C4-2B (cell line): ENCODE data around the gene METTL18.

Experiments
- H3K27ac ChIP-seq: fragments of 450-650 bp; 2 replicates; pipeline ENCODE4 v1.5.1; 2017
- CTCF ChIP-seq: fragments of 450-650 bp; conservative IDR thresholded peaks from 2 replicates; pipeline ENCODE4 v1.5.1; 2017; ENCODE audit warnings: mild to moderate bottlenecking
- ZFX ChIP-seq: fragments of 450-650 bp; IDR thresholded peaks from 2 replicates; pipeline ENCODE4 v1.6.1; 2017

The METTL18 gene

GRCh38 chr1:169785267-169785666 lies 9.4 kb downstream of the METTL18 start:
- TF ChIP-seq CTCF (no peak), ZFX (no peak)
- no peak overlapping the region for H3K27ac ChIP-seq

DNA sequence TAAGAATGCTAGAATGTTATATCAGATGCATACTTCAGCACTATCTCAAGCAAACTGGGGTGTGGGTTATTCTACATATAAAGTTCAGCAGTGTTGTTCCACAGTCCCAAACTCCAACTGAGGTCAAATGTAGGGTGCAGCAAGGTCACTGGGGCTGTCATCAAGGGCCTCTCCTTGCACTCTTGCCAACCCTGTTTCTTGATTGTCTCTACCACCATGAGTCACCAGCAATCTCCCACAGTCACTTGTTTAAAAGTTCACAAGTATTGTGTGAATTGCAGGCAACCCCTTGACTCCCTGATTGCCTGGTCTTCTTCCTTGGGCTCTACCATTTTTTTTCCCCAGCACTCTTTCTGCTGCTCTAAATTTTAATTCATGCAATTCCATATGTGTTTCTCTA lies 10.6 kb downstream of the METTL18 start:
- TF ChIP-seq CTCF (no peak), ZFX (no peak)

DNA sequence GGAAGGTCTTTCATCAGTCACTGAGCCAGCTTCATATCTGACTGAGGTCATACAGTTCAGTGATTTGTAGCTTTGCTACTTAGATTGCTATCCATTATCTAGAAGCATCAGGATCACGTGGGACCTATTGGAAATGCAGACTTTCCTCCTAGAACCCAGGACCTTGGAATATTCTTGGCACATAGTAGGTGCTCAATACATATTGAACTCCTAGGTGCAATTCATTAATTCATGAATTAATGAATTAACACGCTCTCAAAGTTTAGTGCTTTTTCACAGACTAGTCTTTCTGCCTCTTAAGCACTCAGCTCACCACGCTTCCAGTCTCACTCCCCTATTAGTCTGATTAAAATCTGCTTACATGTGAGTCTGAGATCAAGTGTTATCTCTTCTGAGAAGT lies 12.1 kb downstream of the METTL18 start:
- no peak overlapping the region for H3K27ac ChIP-seq
- TF ChIP-seq ZFX (no peak), CTCF (no peak)

More for the DNA sequence above, 10.6 kb downstream of the METTL18 start:
- no peak overlapping the region for H3K27ac ChIP-seq

- no peak overlapping the region; the same call in 1 of the 2 replicates for H3K27ac ChIP-seq
- TF ChIP-seq ZFX (no peak), CTCF (no peak)
Observed at GRCh38 chr1:169779970-169780369, 14.7 kb downstream of the METTL18 start.

DNA sequence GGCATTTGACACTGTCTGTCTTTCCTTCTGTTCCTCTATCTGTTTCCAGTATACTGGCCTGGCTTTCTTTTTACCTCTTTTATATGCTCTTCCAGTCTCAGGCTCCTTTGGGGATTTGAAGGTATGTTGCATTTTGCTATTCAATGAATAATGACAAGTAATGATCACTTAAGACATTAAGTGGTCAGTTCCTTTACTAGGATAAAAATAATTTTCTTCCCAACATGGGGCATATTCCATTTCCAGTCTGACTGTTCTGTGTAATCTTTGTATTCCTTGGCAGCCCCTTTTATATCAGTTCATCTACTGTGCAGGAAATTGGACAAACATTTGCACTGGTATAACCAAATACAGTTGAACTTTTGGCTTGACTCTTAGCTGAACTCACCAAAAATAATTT lies 15.6 kb downstream of the METTL18 start:
- TF ChIP-seq ZFX (no peak), CTCF (no peak)
- 0 out of 2 replicates have a peak overlapping the region, but pooled peaks have one; percentile 13 for H3K27ac ChIP-seq

GRCh38 chr1:169776440-169776839 lies 18.3 kb downstream of the METTL18 start:
- no peak overlapping the region for H3K27ac ChIP-seq
- TF ChIP-seq CTCF (no peak), ZFX (no peak)

GRCh38 chr1:169768161-169768560 lies 26.5 kb downstream of the METTL18 start:
- TF ChIP-seq CTCF: no peak
- no peak for TF ChIP-seq ZFX
- no peak overlapping the region for H3K27ac ChIP-seq
